ENCODE data around the gene TMEM63A. TPM values are rescaled to one million over a fixed set of nuclear protein-coding genes. Genes with fewer than 3 reads are reported as not detected.
A peak's percentile ranks its signal among the peaks of the same experiment; 100 is the strongest.
"Not testable (repeated sequence)": the region's sequence is repeated elsewhere in the genome, so short reads cannot be mapped to it uniquely, and the experiment has no call there.

TMEM63A gene
- total RNA-seq, 4 donors from 2014 or later: 6.3 to 19.5 (median 10.6) TPM

DNA sequence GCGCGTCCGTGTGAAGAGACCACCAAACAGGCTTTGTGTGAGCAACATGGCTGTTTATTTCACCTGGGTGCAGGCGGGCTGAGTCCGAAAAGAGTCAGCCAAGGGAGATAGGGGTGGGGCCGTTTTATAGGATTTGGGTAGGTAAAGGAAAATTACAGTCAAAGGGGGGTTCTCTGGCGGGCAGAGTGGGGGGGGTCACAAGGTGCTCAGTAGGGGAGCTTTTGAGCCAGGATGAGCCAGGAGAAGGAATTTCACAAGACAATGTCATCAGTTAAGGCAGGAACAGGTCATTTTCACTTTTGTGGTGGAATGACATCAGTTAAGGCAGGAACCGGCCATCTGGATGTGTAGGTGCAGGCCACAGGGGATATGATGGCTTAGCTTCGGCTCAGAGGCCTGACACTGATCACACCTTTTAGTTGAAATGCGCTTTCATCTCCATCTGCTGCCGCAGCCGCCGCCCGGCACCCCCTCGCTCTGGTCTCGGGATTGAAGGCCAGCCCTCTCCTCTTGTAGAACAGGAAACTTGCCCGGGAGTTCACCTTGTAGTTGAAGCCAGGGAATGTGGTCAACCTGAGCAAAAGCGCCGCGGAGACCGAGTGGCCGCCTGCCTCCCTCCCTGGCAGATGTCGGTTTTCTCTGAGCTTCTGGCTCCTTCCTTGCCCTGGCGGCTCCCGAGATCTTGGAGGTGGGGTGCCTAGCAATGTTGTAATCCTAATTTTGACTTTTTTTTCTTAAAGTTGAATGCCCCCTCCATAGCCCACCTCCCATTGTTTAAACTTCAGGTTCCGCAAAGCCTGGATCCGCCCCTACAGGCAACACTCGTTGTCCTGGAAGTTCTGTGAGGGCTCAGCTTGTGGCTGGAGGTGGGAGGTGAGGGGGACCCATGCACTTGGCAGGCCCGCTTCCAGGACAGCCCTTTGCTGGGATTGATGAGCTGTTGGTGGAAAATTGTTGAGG, 71.3 kb downstream of the TMEM63A start:
- DNase-seq: peak; percentile 56 to 69
- H3K27me3 ChIP-seq; in situ Hi-C loops (cut with MboI; ENCODE audit: low sequenced_read_pairs in 4 of 4); H3K9me3 ChIP-seq; H3K36me3 ChIP-seq; intact Hi-C loops (cut with DNase I; ENCODE audit: low total_unique reads): not testable (repeated sequence)
- Histone ChIP-seq H3K4me3 (peak overlapping the region; percentile 69 to 89 (median 75)), H3K27ac (peak overlapping the region; percentile 94 to 97 (median 96)), H3K4me1 (peaks cover 48 to 56% of the 10 kb centered on the region in 2 donors)
- peak; percentile 39 to 50 for ATAC-seq
- TF ChIP-seq POLR2A (IDR thresholded peaks at IDR 0.05): peak; percentile 12 to 35

DNA sequence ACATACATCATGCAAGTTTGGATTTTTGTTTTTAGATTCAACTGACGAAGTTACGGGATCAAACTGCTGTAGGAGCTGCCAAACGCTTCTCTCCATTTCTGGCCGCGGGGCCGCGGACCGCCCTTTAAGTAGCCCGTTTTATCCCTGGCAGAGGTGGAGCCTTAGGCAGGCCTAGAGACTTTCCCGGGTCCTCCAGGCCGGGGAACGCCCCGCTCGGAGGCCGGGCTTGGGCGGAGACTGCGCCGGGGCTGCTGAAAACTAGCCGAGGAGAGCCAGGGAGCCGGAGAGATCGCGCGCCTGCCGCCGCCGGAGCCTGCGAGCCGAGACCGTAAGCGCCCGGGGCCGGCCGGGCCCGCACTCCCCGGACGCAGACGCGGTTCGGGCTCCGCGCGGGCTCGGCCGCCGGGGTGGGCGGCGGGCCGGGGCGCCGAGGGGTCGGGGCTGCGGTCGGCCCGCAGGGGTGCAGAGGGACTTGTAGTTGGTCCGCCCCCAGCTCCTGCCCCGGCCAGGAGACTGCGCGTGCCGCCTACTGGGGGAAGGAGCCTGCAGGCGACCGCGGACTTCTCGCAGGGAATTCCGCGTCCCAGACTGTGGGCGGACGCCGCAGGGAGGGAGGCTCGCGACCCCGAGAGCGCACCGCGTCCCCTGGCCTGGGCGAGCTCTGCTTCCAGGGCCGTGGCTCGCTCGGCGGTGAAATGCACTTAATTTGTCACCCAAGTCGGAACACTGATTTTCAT, 72.2 kb downstream of the TMEM63A start, which contains the start of gene EPHX1:
Gene EPHX1, plus strand, starts transcription at position 283 of the 737 bp plus-strand sequence. CDS start 18,606 bp downstream, outside the sequence.
- in situ Hi-C loops (cut with MboI; ENCODE audit: low sequenced_read_pairs in 4 of 4) (no loop called here), intact Hi-C loops (cut with DNase I; ENCODE audit: low total_unique reads) (loop anchor here (1.0 to 5.0 kb wide), 2 partner anchors 33 to 37 kb away; partner anchors contain the start of gene SRP9)
- Histone ChIP-seq H3K4me1 (peaks cover 39 to 50% of the 10 kb centered on the region in 2 donors), H3K27me3 (no peaks in the 10 kb centered on the region), H3K4me3 (peak within 1 kb of the TSS; percentile 69 to 89 (median 75)), H3K36me3 (no peaks in the 10 kb centered on the region), H3K27ac (peak within 1 kb of the TSS; percentile 94 to 97 (median 96)), H3K9me3 (no peaks in the 10 kb centered on the region)
- peak; percentile 82 to 85 for DNase-seq
- ATAC-seq: peak; percentile 73 to 80
- peak; percentile 82 to 91 for TF ChIP-seq POLR2A (IDR thresholded peaks at IDR 0.05)
- TF ChIP-seq, protein P1, sequence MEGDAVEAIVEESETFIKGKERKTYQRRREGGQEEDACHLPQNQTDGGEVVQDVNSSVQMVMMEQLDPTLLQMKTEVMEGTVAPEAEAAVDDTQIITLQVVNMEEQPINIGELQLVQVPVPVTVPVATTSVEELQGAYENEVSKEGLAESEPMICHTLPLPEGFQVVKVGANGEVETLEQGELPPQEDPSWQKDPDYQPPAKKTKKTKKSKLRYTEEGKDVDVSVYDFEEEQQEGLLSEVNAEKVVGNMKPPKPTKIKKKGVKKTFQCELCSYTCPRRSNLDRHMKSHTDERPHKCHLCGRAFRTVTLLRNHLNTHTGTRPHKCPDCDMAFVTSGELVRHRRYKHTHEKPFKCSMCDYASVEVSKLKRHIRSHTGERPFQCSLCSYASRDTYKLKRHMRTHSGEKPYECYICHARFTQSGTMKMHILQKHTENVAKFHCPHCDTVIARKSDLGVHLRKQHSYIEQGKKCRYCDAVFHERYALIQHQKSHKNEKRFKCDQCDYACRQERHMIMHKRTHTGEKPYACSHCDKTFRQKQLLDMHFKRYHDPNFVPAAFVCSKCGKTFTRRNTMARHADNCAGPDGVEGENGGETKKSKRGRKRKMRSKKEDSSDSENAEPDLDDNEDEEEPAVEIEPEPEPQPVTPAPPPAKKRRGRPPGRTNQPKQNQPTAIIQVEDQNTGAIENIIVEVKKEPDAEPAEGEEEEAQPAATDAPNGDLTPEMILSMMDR (IDR thresholded peaks at IDR 0.05 in 4 of 5, conservative IDR thresholded peaks at IDR 0.05 in 1 of 5): peak; percentile 25 to 55 (median 43)

DNA sequence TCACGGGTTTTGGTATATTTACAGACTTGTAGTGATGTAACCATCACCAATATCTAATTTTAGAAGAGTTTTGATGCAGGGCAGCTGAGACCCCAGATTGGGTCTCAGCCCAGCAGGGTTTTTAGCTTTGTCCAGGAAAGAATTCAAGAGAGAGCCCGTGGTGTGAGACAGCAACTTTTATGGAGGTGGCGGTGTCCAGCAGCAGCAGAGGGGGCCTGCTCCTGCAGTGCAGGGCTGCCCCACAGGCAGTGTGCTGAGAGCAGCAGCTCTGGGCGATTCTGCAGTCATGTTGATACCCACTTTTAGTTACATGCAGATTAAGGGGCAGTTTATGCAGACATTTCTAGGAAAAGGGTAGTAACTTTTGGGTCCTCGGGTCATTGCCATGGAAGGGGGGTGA, 74.0 kb downstream of the TMEM63A start:
- ATAC-seq (no peak), DNase-seq (no peak)
- no peaks in the 10 kb centered on the region for H3K36me3 ChIP-seq
- TF ChIP-seq, protein P1 (IDR thresholded peaks at IDR 0.05 in 4 of 5, conservative IDR thresholded peaks at IDR 0.05 in 1 of 5): no peak
- no peak for TF ChIP-seq POLR2A (IDR thresholded peaks at IDR 0.05)
- no peak overlapping the region for H3K4me3 ChIP-seq
- H3K27ac ChIP-seq: no peak overlapping the region
- intact Hi-C loops (cut with DNase I; ENCODE audit: low total_unique reads) (loop anchor here (5.0 kb wide), 1 partner anchor 39 kb away; no protein-coding TSS in a partner anchor), in situ Hi-C loops (cut with MboI; ENCODE audit: low sequenced_read_pairs in 4 of 4) (no loop called here)
- H3K9me3 ChIP-seq: no peaks in the 10 kb centered on the region
- peaks cover 20 to 31% of the 10 kb centered on the region in 2 donors for H3K4me1 ChIP-seq
- no peaks in the 10 kb centered on the region for H3K27me3 ChIP-seq

DNA sequence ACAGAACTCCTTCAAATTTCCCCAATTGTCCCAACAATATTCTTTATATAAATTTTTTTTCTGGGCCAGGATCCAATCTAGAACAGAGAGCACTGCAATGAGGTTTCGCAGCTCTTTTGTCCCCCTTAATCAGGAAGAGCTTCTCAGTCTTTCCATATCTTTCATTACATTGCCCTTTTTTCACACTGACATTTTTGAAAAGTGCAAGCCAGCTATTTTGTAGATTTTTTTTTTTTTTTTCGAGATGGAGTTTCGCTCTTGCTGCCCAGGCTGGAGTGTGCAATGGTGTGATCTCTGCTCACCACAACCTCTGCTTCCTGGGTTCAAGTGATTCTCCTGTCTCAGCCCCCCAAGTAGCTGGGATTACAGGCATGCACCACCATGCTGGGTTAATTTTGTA, 75.4 kb downstream of the TMEM63A start:
- H3K27ac ChIP-seq; in situ Hi-C loops (cut with MboI; ENCODE audit: low sequenced_read_pairs in 4 of 4); H3K27me3 ChIP-seq; ATAC-seq; H3K9me3 ChIP-seq; DNase-seq; H3K36me3 ChIP-seq; H3K4me3 ChIP-seq: not testable (repeated sequence)
- intact Hi-C loops (cut with DNase I; ENCODE audit: low total_unique reads): loop anchor here (5.0 kb wide), 1 partner anchor 41 kb away; no protein-coding TSS in a partner anchor
- peaks cover 6 to 17% of the 10 kb centered on the region in 2 donors for H3K4me1 ChIP-seq

DNA sequence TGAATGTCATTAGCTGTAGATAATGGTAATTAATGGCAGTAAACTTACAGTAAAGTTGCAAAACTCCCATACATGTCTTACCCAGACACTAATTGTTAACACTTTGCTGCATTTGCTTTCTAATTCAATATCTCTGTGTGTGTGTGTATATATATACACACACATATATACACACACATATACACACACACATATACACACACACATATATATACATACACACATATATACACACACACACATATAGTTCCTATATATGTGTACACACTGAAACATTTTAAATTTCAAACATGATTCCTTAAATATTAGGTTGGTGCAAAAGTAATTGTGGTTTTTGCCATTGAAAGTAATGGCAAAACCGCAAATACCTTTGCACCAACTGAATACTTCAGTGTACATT, 75.9 kb downstream of the TMEM63A start:
- Histone ChIP-seq H3K27me3 (no peaks in the 10 kb centered on the region), H3K4me3 (no peak overlapping the region), H3K36me3 (no peaks in the 10 kb centered on the region), H3K9me3 (no peaks in the 10 kb centered on the region), H3K27ac (no peak overlapping the region), H3K4me1 (peaks cover 1 to 12% of the 10 kb centered on the region in 2 donors)
- ATAC-seq (no peak), DNase-seq (no peak)
- TF ChIP-seq, protein P1 (IDR thresholded peaks at IDR 0.05 in 4 of 5, conservative IDR thresholded peaks at IDR 0.05 in 1 of 5): no peak
- TF ChIP-seq POLR2A (IDR thresholded peaks at IDR 0.05): no peak
- in situ Hi-C loops (cut with MboI; ENCODE audit: low sequenced_read_pairs in 4 of 4) (no loop called here), intact Hi-C loops (cut with DNase I; ENCODE audit: low total_unique reads) (loop anchor here (5.0 kb wide), 1 partner anchor 41 kb away; no protein-coding TSS in a partner anchor)

DNA sequence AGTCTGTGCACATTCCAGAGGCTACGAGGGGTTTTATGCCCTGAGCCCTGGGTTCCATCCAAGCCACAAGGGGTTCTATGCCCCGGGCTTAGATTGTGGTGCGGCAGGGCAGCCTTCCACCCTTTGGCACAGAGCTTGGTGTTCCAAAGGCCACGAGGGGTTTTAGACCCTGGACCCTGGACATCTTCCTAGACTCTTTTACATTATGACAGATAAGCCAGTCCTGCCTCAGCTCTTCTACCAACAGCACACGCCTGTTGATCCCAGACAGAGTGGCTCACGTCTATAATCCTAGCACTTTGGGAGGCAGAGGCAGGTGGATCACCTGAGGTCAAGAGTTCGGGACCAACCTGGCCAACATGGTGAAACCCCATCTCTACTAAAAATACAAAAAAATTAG, 81.0 kb downstream of the TMEM63A start:
- H3K27ac ChIP-seq; ATAC-seq; H3K4me3 ChIP-seq; H3K27me3 ChIP-seq; intact Hi-C loops (cut with DNase I; ENCODE audit: low total_unique reads); H3K36me3 ChIP-seq; DNase-seq; H3K9me3 ChIP-seq; H3K4me1 ChIP-seq; in situ Hi-C loops (cut with MboI; ENCODE audit: low sequenced_read_pairs in 4 of 4): not testable (repeated sequence)

DNA sequence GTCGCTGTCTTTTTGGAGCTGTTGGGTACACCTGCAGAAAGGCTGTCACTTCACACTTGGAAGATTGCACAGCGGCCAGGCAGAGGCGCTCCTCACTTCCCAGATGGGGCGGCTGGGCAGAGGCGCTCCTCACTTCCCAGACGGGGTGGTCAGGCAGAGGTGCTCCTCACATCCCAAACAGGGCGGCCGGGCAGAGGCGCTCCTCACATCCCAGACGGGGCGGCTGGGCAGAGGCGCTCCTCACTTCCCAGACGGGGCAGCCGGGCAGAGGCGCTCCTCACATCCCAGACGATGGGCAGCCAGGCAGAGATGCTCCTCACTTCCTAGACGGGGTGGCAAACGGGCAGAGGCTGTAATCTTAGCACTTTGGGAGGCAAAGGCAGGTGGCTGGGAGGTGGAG, 86.1 kb downstream of the TMEM63A start:
- in situ Hi-C loops (cut with MboI; ENCODE audit: low sequenced_read_pairs in 4 of 4); H3K9me3 ChIP-seq; H3K4me1 ChIP-seq; DNase-seq; H3K27me3 ChIP-seq; intact Hi-C loops (cut with DNase I; ENCODE audit: low total_unique reads); ATAC-seq; H3K4me3 ChIP-seq; H3K36me3 ChIP-seq; H3K27ac ChIP-seq: not testable (repeated sequence)
